ENCODE results near the gene MVB12B. TPM values are rescaled to one million over a fixed set of nuclear protein-coding genes. Genes with fewer than 3 reads are reported as not detected.
A peak's percentile ranks its signal among the peaks of the same experiment; 100 is the strongest.

The MVB12B gene
- total RNA-seq, 1 experiment from 2014 or later, result 5.8 TPM

DNA sequence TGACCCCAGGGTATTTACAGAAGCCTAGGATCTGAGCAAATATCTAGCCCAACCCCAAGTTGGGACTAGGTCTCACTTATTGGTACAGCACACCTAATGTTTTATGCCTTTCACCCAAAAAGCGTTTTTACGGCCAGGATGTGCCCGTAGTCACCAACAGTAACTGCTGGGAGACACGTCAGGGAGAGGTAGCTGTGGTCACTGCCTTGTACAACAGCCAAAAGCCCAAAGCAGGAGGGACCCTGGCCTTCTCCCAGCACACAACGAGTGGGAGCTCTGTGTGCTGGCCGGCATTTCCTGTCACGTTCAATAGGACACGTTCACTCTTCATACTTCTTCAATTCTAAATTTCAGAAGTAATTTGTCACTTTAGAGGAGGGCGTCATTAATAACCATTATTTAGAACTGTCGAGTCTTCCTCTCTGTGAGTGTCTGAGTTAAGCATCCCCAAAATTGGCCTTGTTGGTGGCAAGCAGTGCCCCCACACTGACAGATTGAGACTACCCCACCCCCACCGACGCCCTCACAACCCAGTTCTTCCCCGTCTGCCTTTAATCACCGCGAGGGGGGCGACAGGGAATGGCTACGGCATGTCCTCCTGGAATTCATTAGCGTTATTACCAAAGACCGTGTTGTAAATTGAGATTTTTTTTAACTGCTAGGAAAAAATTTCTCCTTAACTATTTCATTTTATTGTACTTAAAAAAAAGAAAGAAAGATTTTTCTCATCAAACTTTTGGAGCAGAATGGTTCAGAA is 80.7 kb downstream of the MVB12B start:
- Histone ChIP-seq H3K79me2 (ENCODE audit: insufficient read depth, low read length) (no peaks in the 10 kb centered on the region), H2BK20ac (ENCODE audit: low read depth, low read length, poor library complexity, severe bottlenecking) (no peak overlapping the region), H2BK120ac (ENCODE audit: low read depth, low read length, poor library complexity, severe bottlenecking) (no peak overlapping the region), H3K79me1 (ENCODE audit: insufficient read depth, low read depth, low read length, poor library complexity, severe bottlenecking) (no peaks in the 10 kb centered on the region), H2AK5ac (ENCODE audit: insufficient read length, low read length) (no peak overlapping the region), H3K14ac (ENCODE audit: insufficient read depth, low read length) (no peak overlapping the region), H3T11ph (ENCODE audit: low read length) (no peak overlapping the region), H2BK15ac (ENCODE audit: low read depth, low read length) (no peak overlapping the region), H4K5ac (ENCODE audit: insufficient read length, low read depth, low read length) (no peak overlapping the region), H2BK12ac (ENCODE audit: insufficient read length, low read depth, low read length) (no peak overlapping the region), H4K8ac (replicated peaks; ENCODE audit: insufficient read length, low read depth, low read length) (no peak overlapping the region), H3K23me2 (ENCODE audit: insufficient read length, low read depth, low read length, poor library complexity, severe bottlenecking) (no peaks in the 10 kb centered on the region), H3K18ac (ENCODE audit: insufficient read length, low read depth, low read length) (no peak overlapping the region), H4K91ac (ENCODE audit: insufficient read length, low read depth, low read length) (no peak overlapping the region), H2BK5ac (ENCODE audit: insufficient read length, low read length) (no peak overlapping the region), H3K27ac (ENCODE audit: insufficient read length, low read depth, low read length) (no peak overlapping the region), H3K56ac (ENCODE audit: insufficient read length, low read depth, low read length) (no peak overlapping the region), H3K4ac (ENCODE audit: low read depth, low read length) (no peak overlapping the region), H3K27me3 (ENCODE audit: insufficient read depth, low read length) (no peaks in the 10 kb centered on the region), H3K23ac (ENCODE audit: insufficient read length, low read depth, low read length) (no peak overlapping the region), H3K4me2 (ENCODE audit: insufficient read depth, insufficient read length, low read length) (no peak overlapping the region), H3K4me1 (ENCODE audit: insufficient read depth, low read length) (peaks cover 9% of the 10 kb centered on the region; the same call in 1 of the 2 replicates), H4K20me1 (ENCODE audit: control insufficient read depth, insufficient read depth, insufficient read length) (no peaks in the 10 kb centered on the region), H3K9ac (ENCODE audit: extremely low read depth, insufficient read length, low read length) (no peak overlapping the region), H2AFZ (ENCODE audit: low read length) (no peak overlapping the region), H3K9me3 (ENCODE audit: control insufficient read depth, low read depth, low read length) (no peaks in the 10 kb centered on the region)
- peak overlapping the region in 1 of 2 experiments; percentile 53; a peak in 2 of 5 replicates for H3K4me3 Mint-ChIP-seq
- WGBS (ENCODE audit: extremely low coverage, insufficient read length, low lambda C conversion rate), result no CpG with 5 or more reads among the region's 19 CpGs
- no peaks in the 10 kb centered on the region for H3K27me3 Mint-ChIP-seq (ENCODE audit: low read depth)
- H3K27ac Mint-ChIP-seq, result peak overlapping the region in 2 of 3 experiments; percentile 36 to 85; a peak in 3 of 7 replicates
- peaks cover 17 to 33% of the 10 kb centered on the region in 2 experiments for H3K4me1 Mint-ChIP-seq
- TF ChIP-seq, protein P1, sequence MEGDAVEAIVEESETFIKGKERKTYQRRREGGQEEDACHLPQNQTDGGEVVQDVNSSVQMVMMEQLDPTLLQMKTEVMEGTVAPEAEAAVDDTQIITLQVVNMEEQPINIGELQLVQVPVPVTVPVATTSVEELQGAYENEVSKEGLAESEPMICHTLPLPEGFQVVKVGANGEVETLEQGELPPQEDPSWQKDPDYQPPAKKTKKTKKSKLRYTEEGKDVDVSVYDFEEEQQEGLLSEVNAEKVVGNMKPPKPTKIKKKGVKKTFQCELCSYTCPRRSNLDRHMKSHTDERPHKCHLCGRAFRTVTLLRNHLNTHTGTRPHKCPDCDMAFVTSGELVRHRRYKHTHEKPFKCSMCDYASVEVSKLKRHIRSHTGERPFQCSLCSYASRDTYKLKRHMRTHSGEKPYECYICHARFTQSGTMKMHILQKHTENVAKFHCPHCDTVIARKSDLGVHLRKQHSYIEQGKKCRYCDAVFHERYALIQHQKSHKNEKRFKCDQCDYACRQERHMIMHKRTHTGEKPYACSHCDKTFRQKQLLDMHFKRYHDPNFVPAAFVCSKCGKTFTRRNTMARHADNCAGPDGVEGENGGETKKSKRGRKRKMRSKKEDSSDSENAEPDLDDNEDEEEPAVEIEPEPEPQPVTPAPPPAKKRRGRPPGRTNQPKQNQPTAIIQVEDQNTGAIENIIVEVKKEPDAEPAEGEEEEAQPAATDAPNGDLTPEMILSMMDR (conservative IDR thresholded peaks at IDR 0.05), result no peak
- no peaks in the 10 kb centered on the region for H3K36me3 Mint-ChIP-seq (ENCODE audit: insufficient read depth in 1 of 3, low read depth in 3 of 3)
- no peaks in the 10 kb centered on the region for H3K9me3 Mint-ChIP-seq
- DNase-seq, result no peak
